ENCODE data around the gene SP100. TPM values are rescaled to one million over a fixed set of nuclear protein-coding genes. Genes with fewer than 3 reads are reported as not detected.

Gene SP100
- total RNA-seq, 2 donors from 2014 or later, result 125 to 193 TPM

DNA sequence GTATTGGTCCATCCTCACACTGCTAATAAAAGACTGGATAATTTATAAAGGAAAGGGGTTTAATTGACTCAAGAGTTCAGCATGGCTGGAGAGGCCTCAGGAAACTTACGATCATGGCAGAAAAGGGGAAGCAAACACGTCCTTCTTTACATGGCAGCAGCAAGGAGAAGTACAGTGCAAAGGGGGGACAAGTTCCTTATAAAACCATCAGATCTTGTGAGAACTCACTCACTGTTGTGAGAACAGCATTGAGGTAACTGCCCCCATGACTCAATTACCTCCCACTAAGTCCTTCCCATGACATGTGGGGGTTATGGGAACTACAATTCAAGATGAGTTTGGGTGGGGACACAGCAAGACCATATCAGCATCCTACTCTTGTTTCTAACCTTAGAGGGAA is 37.0 kb downstream of the SP100 start:
- Histone ChIP-seq H3K4me3 (no peak overlapping the region), H3K4me1 (ENCODE audit: control insufficient read depth in 1 of 2, low read depth in 2 of 2) (no peaks in the 10 kb centered on the region), H3K36me3 (peaks cover 44% of the 10 kb centered on the region), H3K9me3 (no peaks in the 10 kb centered on the region), H3K27me3 (replicated peaks; ENCODE audit: insufficient read depth) (no peaks in the 10 kb centered on the region), H3K27ac (no peak overlapping the region)
- DNase-seq (ENCODE audit: low spot score) (no peak), ATAC-seq (ENCODE audit: insufficient number of reproducible peaks, low FRiP score, low read depth) (no peak)
- TF ChIP-seq CTCF (IDR thresholded peaks at IDR 0.05), result no peak

- no peaks in the 10 kb centered on the region for H3K9me3 ChIP-seq
- H3K36me3 ChIP-seq, result peaks cover 30% of the 10 kb centered on the region
- H3K4me3 ChIP-seq, result no peak overlapping the region
- ATAC-seq (ENCODE audit: insufficient number of reproducible peaks, low FRiP score, low read depth) (no peak), DNase-seq (ENCODE audit: low spot score) (no peak)
- H3K4me1 ChIP-seq (ENCODE audit: control insufficient read depth in 1 of 2, low read depth in 2 of 2), result no peaks in the 10 kb centered on the region
- TF ChIP-seq CTCF (IDR thresholded peaks at IDR 0.05), result no peak
- no peaks in the 10 kb centered on the region for H3K27me3 ChIP-seq (replicated peaks; ENCODE audit: insufficient read depth)
- H3K27ac ChIP-seq, result no peak overlapping the region
Measured at GRCh38 chr2:230455005-230455684, 39.1 kb downstream of the SP100 start.

DNA sequence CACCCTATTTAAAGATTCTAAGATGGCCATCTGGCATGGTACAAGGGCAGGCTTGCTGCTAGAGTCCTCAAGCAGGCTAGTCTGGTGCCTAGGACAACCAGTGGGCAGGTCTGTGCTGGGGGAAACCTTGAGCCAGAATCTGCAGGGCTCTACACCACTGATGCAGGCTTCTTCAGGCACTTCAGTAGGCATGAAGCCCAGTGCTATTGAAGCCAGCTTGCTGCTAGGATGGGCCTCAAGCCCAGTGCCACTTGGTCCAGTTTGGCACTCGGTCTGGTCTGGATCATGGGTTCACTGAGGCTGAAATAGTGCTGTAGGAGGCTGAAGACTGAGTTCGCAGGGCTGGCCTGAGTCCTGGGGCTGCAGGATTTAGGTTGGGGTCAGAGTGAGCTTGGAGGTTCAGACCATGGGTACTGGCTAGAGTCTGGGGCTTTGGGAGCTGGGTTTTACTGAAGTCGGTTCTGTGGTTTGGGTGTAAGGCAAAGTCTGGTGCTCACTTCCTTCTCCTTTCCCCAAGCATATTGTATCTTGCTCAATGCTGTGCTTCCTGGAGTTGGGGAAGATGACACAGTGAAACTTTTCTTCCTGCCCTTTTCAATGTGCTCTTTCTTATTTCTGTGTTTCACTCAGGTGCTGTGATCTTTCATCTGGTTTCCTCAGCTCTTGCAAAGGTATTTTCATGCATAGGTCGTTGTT is 41.2 kb downstream of the SP100 start:
- peaks cover 36% of the 10 kb centered on the region for H3K36me3 ChIP-seq
- no peaks in the 10 kb centered on the region for H3K27me3 ChIP-seq (replicated peaks; ENCODE audit: insufficient read depth)
- no peak for TF ChIP-seq CTCF (IDR thresholded peaks at IDR 0.05)
- DNase-seq (ENCODE audit: low spot score), result no peak
- H3K4me1 ChIP-seq (ENCODE audit: control insufficient read depth in 1 of 2, low read depth in 2 of 2), result no peaks in the 10 kb centered on the region
- ATAC-seq (ENCODE audit: insufficient number of reproducible peaks, low FRiP score, low read depth), result no peak
- H3K9me3 ChIP-seq, result no peaks in the 10 kb centered on the region
- H3K27ac ChIP-seq, result no peak overlapping the region
- H3K4me3 ChIP-seq, result no peak overlapping the region

- Histone ChIP-seq H3K27ac (no peak overlapping the region), H3K27me3 (replicated peaks; ENCODE audit: insufficient read depth) (no peaks in the 10 kb centered on the region), H3K36me3 (peaks cover 39% of the 10 kb centered on the region), H3K4me3 (no peak overlapping the region), H3K9me3 (no peaks in the 10 kb centered on the region), H3K4me1 (ENCODE audit: control insufficient read depth in 1 of 2, low read depth in 2 of 2) (no peaks in the 10 kb centered on the region)
- no peak for TF ChIP-seq CTCF (IDR thresholded peaks at IDR 0.05)
- no peak for DNase-seq (ENCODE audit: low spot score)
- no peak for ATAC-seq (ENCODE audit: insufficient number of reproducible peaks, low FRiP score, low read depth)
Measured at GRCh38 chr2:230457793-230458192, 41.8 kb downstream of the SP100 start.

GRCh38 chr2:230459216-230459615 is 43.2 kb downstream of the SP100 start:
- Histone ChIP-seq H3K36me3 (peaks cover 49% of the 10 kb centered on the region), H3K9me3 (no peaks in the 10 kb centered on the region)

More at GRCh38 chr2:230459216-230459615, 43.2 kb downstream of the SP100 start:
- no peaks in the 10 kb centered on the region for H3K4me1 ChIP-seq (ENCODE audit: control insufficient read depth in 1 of 2, low read depth in 2 of 2)
- ATAC-seq (ENCODE audit: insufficient number of reproducible peaks, low FRiP score, low read depth) (no peak), DNase-seq (ENCODE audit: low spot score) (no peak)
- no peak overlapping the region for H3K4me3 ChIP-seq
- TF ChIP-seq CTCF (IDR thresholded peaks at IDR 0.05), result no peak
- H3K27ac ChIP-seq, result no peak overlapping the region
- no peaks in the 10 kb centered on the region for H3K27me3 ChIP-seq (replicated peaks; ENCODE audit: insufficient read depth)
